ENCODE results near the gene XNDC1N.

DNA sequence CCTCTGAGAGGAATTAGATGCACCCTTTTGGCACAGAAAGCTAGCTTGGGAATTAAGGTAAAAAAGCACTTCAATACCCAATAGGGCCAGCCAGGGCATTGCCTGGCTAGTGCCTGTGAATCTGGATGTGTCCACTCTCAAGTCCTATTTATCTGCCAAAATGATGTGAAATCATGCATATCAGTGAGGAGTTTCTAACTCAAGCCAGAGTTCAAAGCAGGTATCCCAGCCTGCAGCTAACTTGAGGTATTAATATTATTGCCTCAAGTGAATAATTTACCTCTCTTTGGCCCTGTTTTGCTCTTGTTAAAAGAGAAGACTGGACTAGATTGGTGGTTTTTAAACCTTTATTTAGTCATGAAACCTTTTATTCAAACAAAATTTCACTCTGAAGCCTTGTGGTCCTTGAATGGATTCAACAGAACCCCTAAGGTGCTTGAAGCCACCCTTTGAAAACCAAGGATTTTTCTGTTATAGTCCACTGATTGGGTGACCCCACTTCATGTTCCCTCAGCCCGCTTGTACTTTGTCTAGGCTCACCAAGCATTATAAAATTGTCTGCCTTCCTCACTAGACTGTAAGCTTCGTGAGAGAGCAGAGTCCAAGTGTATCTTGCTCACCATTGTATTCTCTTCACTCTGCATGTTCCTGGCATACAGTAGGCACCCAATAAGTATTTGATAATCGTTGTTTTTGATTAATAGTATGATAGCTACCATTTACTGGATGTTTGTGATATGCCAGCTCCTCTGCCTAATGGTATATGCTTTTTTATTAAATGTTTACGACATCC is 4.9 kb upstream of the XNDC1N start:
- TF ChIP-seq, protein P1, sequence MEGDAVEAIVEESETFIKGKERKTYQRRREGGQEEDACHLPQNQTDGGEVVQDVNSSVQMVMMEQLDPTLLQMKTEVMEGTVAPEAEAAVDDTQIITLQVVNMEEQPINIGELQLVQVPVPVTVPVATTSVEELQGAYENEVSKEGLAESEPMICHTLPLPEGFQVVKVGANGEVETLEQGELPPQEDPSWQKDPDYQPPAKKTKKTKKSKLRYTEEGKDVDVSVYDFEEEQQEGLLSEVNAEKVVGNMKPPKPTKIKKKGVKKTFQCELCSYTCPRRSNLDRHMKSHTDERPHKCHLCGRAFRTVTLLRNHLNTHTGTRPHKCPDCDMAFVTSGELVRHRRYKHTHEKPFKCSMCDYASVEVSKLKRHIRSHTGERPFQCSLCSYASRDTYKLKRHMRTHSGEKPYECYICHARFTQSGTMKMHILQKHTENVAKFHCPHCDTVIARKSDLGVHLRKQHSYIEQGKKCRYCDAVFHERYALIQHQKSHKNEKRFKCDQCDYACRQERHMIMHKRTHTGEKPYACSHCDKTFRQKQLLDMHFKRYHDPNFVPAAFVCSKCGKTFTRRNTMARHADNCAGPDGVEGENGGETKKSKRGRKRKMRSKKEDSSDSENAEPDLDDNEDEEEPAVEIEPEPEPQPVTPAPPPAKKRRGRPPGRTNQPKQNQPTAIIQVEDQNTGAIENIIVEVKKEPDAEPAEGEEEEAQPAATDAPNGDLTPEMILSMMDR (IDR thresholded peaks at IDR 0.05) = no peak
- TF ChIP-seq POLR2A (IDR thresholded peaks at IDR 0.05) (no peak), POLR2AphosphoS5 (IDR thresholded peaks at IDR 0.05) (no peak)

Data from breast epithelium (tissue), 3 donors.